Calu3 (cell line): ENCODE data around the gene MIPOL1. TPM values are rescaled to one million over a fixed set of nuclear protein-coding genes. Genes with fewer than 3 reads are reported as not detected.
"Not testable (repeated sequence)": the region's sequence is repeated elsewhere in the genome, so short reads cannot be mapped to it uniquely, and the experiment has no call there.

Experiments used
- BruUV-seq: library from RNA; stranded (reverse); fragments of 400-500 nt; replicated peaks from 2 replicates; lab custom pipeline; 2021; lab: Mats Ljungman, UMichigan
- CTCF ChIA-PET: fragments of 300-600 bp; sonication (Branson Sonifier 250); formaldehyde crosslinking; loops from one replicate; lab custom pipeline; 2022; ENCODE audit warnings: antibody characterized with exemption; lab: Charles Lee
- DNase-seq: peaks from one replicate; pipeline ENCODE4 v3.0.0; 2022
- H3K27ac Mint-ChIP-seq: one replicate; pipeline ENCODE4 v1.8.0; 2022; ENCODE audit warnings: mixed read lengths; ENCODE audit not compliant: unreplicated experiment
- H3K27me3 Mint-ChIP-seq: one replicate; pipeline ENCODE4 v1.8.0; 2022; ENCODE audit warnings: mixed read lengths; ENCODE audit not compliant: unreplicated experiment
- H3K36me3 Mint-ChIP-seq: one replicate; pipeline ENCODE4 v1.8.0; 2022; ENCODE audit warnings: mild to moderate bottlenecking, moderate library complexity, mixed read lengths; ENCODE audit not compliant: insufficient read depth, unreplicated experiment
- H3K4me1 Mint-ChIP-seq: one replicate; pipeline ENCODE4 v1.8.0; 2022; ENCODE audit warnings: mild to moderate bottlenecking, low read depth, mixed read lengths; ENCODE audit not compliant: unreplicated experiment
- H3K4me3 Mint-ChIP-seq: one replicate; pipeline ENCODE4 v1.8.0; 2022; ENCODE audit warnings: mild to moderate bottlenecking, low read depth, moderate library complexity, mixed read lengths; ENCODE audit not compliant: unreplicated experiment
- H3K9me3 Mint-ChIP-seq: one replicate; pipeline ENCODE4 v1.8.0; 2022; ENCODE audit warnings: low read depth, mixed read lengths; ENCODE audit not compliant: unreplicated experiment
- intact Hi-C: fragments of 100-400 bp; cut with micrococcal nuclease; formaldehyde crosslinking; loops from one replicate; pipeline ENCODE4 v1.10.0; 2022; ENCODE audit not compliant: unreplicated experiment
- total RNA-seq: library from RNA; stranded (reverse); gene quantifications from 2 replicates; pipeline ENCODE4 v1.2.3, GENCODE V29; 2022
- TF ChIP-seq, protein P1 (sequence below): fragments of 200-600 bp; IDR thresholded peaks from one replicate; pipeline ENCODE4 v1.8.0; 2022; ENCODE audit warnings: antibody characterized with exemption; ENCODE audit not compliant: unreplicated experiment

The MIPOL1 gene
- total RNA-seq, 1 experiment from 2014 or later, result 27.2 TPM

GRCh38 chr14:37172024-37172869, 25.5 kb upstream of the MIPOL1 start, which contains the start of gene SLC25A21:
TSS of gene SLC25A21 (minus strand) at chr14:37172606.
- Mint-ChIP-seq H3K36me3 (peaks cover 11% of the 10 kb centered on the region), H3K27me3 (no peaks in the 10 kb centered on the region), H3K4me3 (peak within 1 kb of the TSS; percentile 85), H3K4me1 (no peaks in the 10 kb centered on the region), H3K27ac (peak within 1 kb of the TSS; percentile 90), H3K9me3 (no peaks in the 10 kb centered on the region)
- CTCF ChIA-PET, result no interaction called here
- TF ChIP-seq, protein P1, sequence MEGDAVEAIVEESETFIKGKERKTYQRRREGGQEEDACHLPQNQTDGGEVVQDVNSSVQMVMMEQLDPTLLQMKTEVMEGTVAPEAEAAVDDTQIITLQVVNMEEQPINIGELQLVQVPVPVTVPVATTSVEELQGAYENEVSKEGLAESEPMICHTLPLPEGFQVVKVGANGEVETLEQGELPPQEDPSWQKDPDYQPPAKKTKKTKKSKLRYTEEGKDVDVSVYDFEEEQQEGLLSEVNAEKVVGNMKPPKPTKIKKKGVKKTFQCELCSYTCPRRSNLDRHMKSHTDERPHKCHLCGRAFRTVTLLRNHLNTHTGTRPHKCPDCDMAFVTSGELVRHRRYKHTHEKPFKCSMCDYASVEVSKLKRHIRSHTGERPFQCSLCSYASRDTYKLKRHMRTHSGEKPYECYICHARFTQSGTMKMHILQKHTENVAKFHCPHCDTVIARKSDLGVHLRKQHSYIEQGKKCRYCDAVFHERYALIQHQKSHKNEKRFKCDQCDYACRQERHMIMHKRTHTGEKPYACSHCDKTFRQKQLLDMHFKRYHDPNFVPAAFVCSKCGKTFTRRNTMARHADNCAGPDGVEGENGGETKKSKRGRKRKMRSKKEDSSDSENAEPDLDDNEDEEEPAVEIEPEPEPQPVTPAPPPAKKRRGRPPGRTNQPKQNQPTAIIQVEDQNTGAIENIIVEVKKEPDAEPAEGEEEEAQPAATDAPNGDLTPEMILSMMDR, result no peak
- BruUV-seq, result TSS peak; percentile 77
- peak; percentile 84 for DNase-seq
- intact Hi-C loops, result loop anchor here (2.0 to 5.0 kb wide), 2 partner anchors 27 to 60 kb away; no protein-coding TSS in a partner anchor

DNA sequence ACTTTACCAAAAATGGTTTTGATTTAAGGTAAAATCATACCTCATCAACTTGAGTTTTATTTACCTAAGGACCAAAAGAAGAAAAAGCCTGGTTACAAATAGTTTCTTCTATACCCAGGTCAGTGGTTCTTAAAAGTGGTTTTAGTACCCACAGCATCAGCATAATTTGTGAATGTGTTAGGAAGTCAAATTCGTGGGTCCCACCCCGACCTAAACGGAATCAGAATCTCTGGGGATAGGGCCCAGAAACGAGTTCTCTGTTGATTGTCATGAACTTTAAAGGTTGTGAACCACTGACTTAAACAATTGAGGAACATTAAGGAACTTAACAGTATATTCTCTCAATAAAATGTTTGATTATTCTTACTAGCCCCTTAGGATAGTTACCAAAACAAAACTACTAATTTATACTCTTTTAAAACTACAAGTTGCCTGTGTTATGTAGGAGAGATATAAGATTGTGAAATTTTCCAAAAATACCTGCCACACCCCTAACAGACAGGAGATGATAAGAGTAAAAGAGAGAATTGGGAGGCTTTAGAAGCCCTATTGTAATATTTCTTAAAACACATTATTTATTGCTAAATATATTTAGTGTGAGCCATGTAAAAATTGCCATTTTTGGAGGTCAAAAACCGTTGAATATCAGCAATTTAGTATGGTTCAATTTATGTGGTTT, 24.7 kb upstream of the MIPOL1 start:
- no TSS peak for BruUV-seq
- peak overlapping the region; percentile 85 for H3K4me3 Mint-ChIP-seq
- no peaks in the 10 kb centered on the region for H3K9me3 Mint-ChIP-seq
- CTCF ChIA-PET, result interaction anchor here (1.2 kb wide), 1 partner anchor 517 kb away, joined by 3 read pairs; no protein-coding TSS in a partner anchor
- no peaks in the 10 kb centered on the region for H3K4me1 Mint-ChIP-seq
- TF ChIP-seq, protein P1, result no peak
- H3K27me3 Mint-ChIP-seq, result no peaks in the 10 kb centered on the region
- peaks cover 11% of the 10 kb centered on the region for H3K36me3 Mint-ChIP-seq
- DNase-seq, result no peak
- intact Hi-C loops, result loop anchor here (2.0 to 5.0 kb wide), 2 partner anchors 26 to 59 kb away; no protein-coding TSS in a partner anchor
- H3K27ac Mint-ChIP-seq, result peak overlapping the region; percentile 90

GRCh38 chr14:37179896-37180502, 17.7 kb upstream of the MIPOL1 start:
- H3K4me1 Mint-ChIP-seq, result no peaks in the 10 kb centered on the region
- no peaks in the 10 kb centered on the region for H3K9me3 Mint-ChIP-seq
- TF ChIP-seq, protein P1, result no peak
- CTCF ChIA-PET, result no interaction called here
- intact Hi-C loops, result no loop called here
- H3K36me3 Mint-ChIP-seq, result no peaks in the 10 kb centered on the region
- DNase-seq, result no peak
- H3K4me3 Mint-ChIP-seq, result no peak overlapping the region
- H3K27me3 Mint-ChIP-seq, result no peaks in the 10 kb centered on the region
- H3K27ac Mint-ChIP-seq, result no peak overlapping the region
- BruUV-seq, result no TSS peak

GRCh38 chr14:37180886-37181285, 16.9 kb upstream of the MIPOL1 start:
- BruUV-seq, H3K36me3 Mint-ChIP-seq, H3K27ac Mint-ChIP-seq, H3K4me3 Mint-ChIP-seq, H3K4me1 Mint-ChIP-seq, H3K9me3 Mint-ChIP-seq, CTCF ChIA-PET, intact Hi-C loops, DNase-seq, H3K27me3 Mint-ChIP-seq: not testable (repeated sequence)
